ENCODE results near the gene ZNF273.
"Not testable (repeated sequence)": the region's sequence is repeated elsewhere in the genome, so short reads cannot be mapped to it uniquely, and the experiment has no call there.

Gene ZNF273

GRCh38 chr7:64902806-64903721 is at the start of gene ZNF273:
Gene ZNF273, plus strand, starts transcription at chr7:64903273. Its CDS starts 45 bp downstream, at chr7:64903318.
- peak; percentile 54 to 59 for DNase-seq (ENCODE audit: low read depth in 2 of 2)

GRCh38 chr7:64853679-64854078 is 49.4 kb upstream of the ZNF273 start:
- DNase-seq (ENCODE audit: low read depth in 2 of 2), result no peak

- DNase-seq (ENCODE audit: low read depth in 2 of 2), result no peak
Measured at GRCh38 chr7:64854969-64855368, 48.1 kb upstream of the ZNF273 start.

GRCh38 chr7:64863021-64863420 is 40.1 kb upstream of the ZNF273 start:
- DNase-seq (ENCODE audit: low read depth in 2 of 2), result no peak

- DNase-seq (ENCODE audit: low read depth in 2 of 2), result not testable (repeated sequence)
Measured at GRCh38 chr7:64863530-64863929, 39.5 kb upstream of the ZNF273 start.

- no peak for DNase-seq (ENCODE audit: low read depth in 2 of 2)
Measured at GRCh38 chr7:64863969-64864368, 39.1 kb upstream of the ZNF273 start.

- no peak for DNase-seq (ENCODE audit: low read depth in 2 of 2)
Measured at GRCh38 chr7:64867863-64868440, 35.1 kb upstream of the ZNF273 start.

GRCh38 chr7:64868499-64868898 is 34.6 kb upstream of the ZNF273 start:
- no peak for DNase-seq (ENCODE audit: low read depth in 2 of 2)

- no peak for DNase-seq (ENCODE audit: low read depth in 2 of 2)
Measured at GRCh38 chr7:64869121-64869725, 33.9 kb upstream of the ZNF273 start.

- no peak for DNase-seq (ENCODE audit: low read depth in 2 of 2)
Measured at GRCh38 chr7:64869912-64870562, 33.0 kb upstream of the ZNF273 start.

GRCh38 chr7:64870656-64871055 is 32.4 kb upstream of the ZNF273 start:
- no peak for DNase-seq (ENCODE audit: low read depth in 2 of 2)

GRCh38 chr7:64871761-64872160 is 31.3 kb upstream of the ZNF273 start:
- no peak for DNase-seq (ENCODE audit: low read depth in 2 of 2)

GRCh38 chr7:64872351-64873154 is 30.5 kb upstream of the ZNF273 start:
- DNase-seq (ENCODE audit: low read depth in 2 of 2), result no peak

- DNase-seq (ENCODE audit: low read depth in 2 of 2), result no peak
Measured at GRCh38 chr7:64873155-64873500, 29.9 kb upstream of the ZNF273 start.

GRCh38 chr7:64873517-64873916 is 29.6 kb upstream of the ZNF273 start:
- no peak for DNase-seq (ENCODE audit: low read depth in 2 of 2)

GRCh38 chr7:64874114-64874513 is 29.0 kb upstream of the ZNF273 start:
- no peak for DNase-seq (ENCODE audit: low read depth in 2 of 2)

- DNase-seq (ENCODE audit: low read depth in 2 of 2), result no peak
Measured at GRCh38 chr7:64874562-64875250, 28.4 kb upstream of the ZNF273 start.

- no peak for DNase-seq (ENCODE audit: low read depth in 2 of 2)
Measured at GRCh38 chr7:64875258-64875657, 27.8 kb upstream of the ZNF273 start.

GRCh38 chr7:64875658-64876406 is 27.2 kb upstream of the ZNF273 start:
- DNase-seq (ENCODE audit: low read depth in 2 of 2), result no peak

Data from fibroblast of skin of left biceps (primary cell).